Neural cell (in vitro differentiated cells): ENCODE measurements around the gene ITGAE. TPM values are rescaled to one million over a fixed set of nuclear protein-coding genes. Genes with fewer than 3 reads are reported as not detected.

ENCODE experiments used
- H2AFZ ChIP-seq: fragments of 200-600, 300-800 bp; sonication (generic), shearing (Covaris generic); 2 replicates; pipeline ENCODE4 v1.6.0; 2014; ENCODE audit warnings: low read depth, mild to moderate bottlenecking, antibody characterized with exemption, low read length, moderate library complexity
- H3F3A ChIP-seq: fragments of 200-600 bp; shearing (Covaris generic); 2 replicates; pipeline ENCODE4 v1.6.1; 2016; ENCODE audit warnings: mild to moderate bottlenecking, moderate library complexity, mixed read lengths, antibody characterized with exemption, low read length; ENCODE audit not compliant: insufficient read depth, poor library complexity, severe bottlenecking
- H3K27ac ChIP-seq: fragments of 200-600, 300-800 bp; sonication (generic), shearing (Covaris generic); 2 replicates; pipeline ENCODE4 v1.5.1; 2014; ENCODE audit warnings: mild to moderate bottlenecking, low read length, moderate library complexity
- H3K27me3 ChIP-seq: fragments of 300-800, 200-600 bp; sonication (generic), shearing (Covaris generic); 2 replicates; pipeline ENCODE4 v1.6.0; 2014; ENCODE audit warnings: mild to moderate bottlenecking, low read depth, low read length, moderate library complexity; ENCODE audit not compliant: insufficient read depth
- H3K36me3 ChIP-seq: fragments of 300-800, 200-600 bp; sonication (generic), shearing (Covaris generic); 2 replicates; pipeline ENCODE4 v1.5.1; 2014; ENCODE audit warnings: mild to moderate bottlenecking, antibody characterized with exemption, low read length, moderate library complexity; ENCODE audit not compliant: insufficient read depth
- H3K4me2 ChIP-seq: fragments of 300-800, 200-600 bp; sonication (generic), shearing (Covaris generic); 2 replicates; pipeline ENCODE4 v1.6.0; 2014; ENCODE audit warnings: mild to moderate bottlenecking, low read length
- H3K4me3 ChIP-seq: fragments of 300-800, 200-600 bp; sonication (generic), shearing (Covaris generic); 2 replicates; pipeline ENCODE4 v1.5.1; 2014; ENCODE audit warnings: mild to moderate bottlenecking, low read length, moderate library complexity
- H3K79me2 ChIP-seq: fragments of 200-600 bp; shearing (Covaris generic); replicated peaks from 2 replicates; pipeline ENCODE4 v1.6.0; 2014; ENCODE audit warnings: mild to moderate bottlenecking, low read length, moderate library complexity; ENCODE audit not compliant: insufficient read depth
- H3K9ac ChIP-seq: fragments of 300-800, 200-600 bp; sonication (generic), shearing (Covaris generic); 2 replicates; pipeline ENCODE4 v1.6.1; 2016; ENCODE audit warnings: mild to moderate bottlenecking, low read length, mixed read lengths
- H3K9me2 ChIP-seq: fragments of 200-600 bp; shearing (Covaris generic); 2 replicates; pipeline ENCODE4 v1.6.1; 2016; ENCODE audit warnings: mild to moderate bottlenecking, low read length, mixed read lengths; ENCODE audit not compliant: insufficient read depth
- H3K9me3 ChIP-seq: fragments of 200-600, 300-800 bp; sonication (generic), shearing (Covaris generic); 2 replicates; pipeline ENCODE4 v1.6.1; 2016; ENCODE audit warnings: mild to moderate bottlenecking, mixed run types, low read length, moderate library complexity, mixed read lengths
- H4K20me1 ChIP-seq: fragments of 200-600 bp; shearing (Covaris generic); 2 replicates; pipeline ENCODE4 v1.6.1; 2016; ENCODE audit warnings: mild to moderate bottlenecking, mixed run types; ENCODE audit not compliant: insufficient read depth
- EP300 ChIP-seq: fragments of 450-650 bp; conservative IDR thresholded peaks from 2 replicates; pipeline ENCODE4 v1.6.1; 2014; ENCODE audit warnings: antibody characterized with exemption, mild to moderate bottlenecking, moderate library complexity; ENCODE audit not compliant: poor library complexity, severe bottlenecking
- EZH2 ChIP-seq: fragments of 200-600, 300-800 bp; shearing (Covaris generic), sonication (generic); IDR thresholded peaks from 2 replicates; pipeline ENCODE4 v1.6.1; 2014; ENCODE audit warnings: antibody characterized with exemption, low read length, borderline replicate concordance, mild to moderate bottlenecking; ENCODE audit not compliant: insufficient read depth, poor library complexity, severe bottlenecking
- MXI1 ChIP-seq: fragments of 450-650 bp; conservative IDR thresholded peaks from 2 replicates; pipeline ENCODE4 v1.6.1; 2014; ENCODE audit warnings: antibody characterized with exemption, mild to moderate bottlenecking; ENCODE audit not compliant: poor library complexity, severe bottlenecking
- POLR2AphosphoS5 ChIP-seq: IDR thresholded peaks from 2 replicates; pipeline ENCODE4 v1.6.1; 2012
- RAD21 ChIP-seq: fragments of 450-650 bp; conservative IDR thresholded peaks from 2 replicates; pipeline ENCODE4 v1.6.1; 2014; ENCODE audit warnings: antibody characterized with exemption, mild to moderate bottlenecking, moderate library complexity
- REST ChIP-seq: IDR thresholded peaks from 2 replicates; pipeline ENCODE4 v1.6.1; 2012; ENCODE audit warnings: borderline replicate concordance
- SMC3 ChIP-seq: fragments of 450-650 bp; conservative IDR thresholded peaks from 2 replicates; pipeline ENCODE4 v1.6.1; 2014; ENCODE audit warnings: antibody characterized with exemption, mild to moderate bottlenecking, moderate library complexity; ENCODE audit not compliant: poor library complexity
- TAF1 ChIP-seq: IDR thresholded peaks from 2 replicates; pipeline ENCODE4 v1.6.1; 2012; ENCODE audit warnings: low read depth
- polyA plus RNA-seq: library from polyadenylated mRNA; depleted of rRNA; stranded (reverse); fragments of >200 nt; gene quantifications from 2 replicates; pipeline ENCODE4 v1.2.3, GENCODE V29; 2014
- TF ChIP-seq, protein P1 (sequence below): fragments of 450-650 bp; IDR thresholded peaks from 2 replicates; pipeline ENCODE4 v1.5.1; 2014; ENCODE audit warnings: antibody characterized with exemption, mild to moderate bottlenecking, moderate library complexity; ENCODE audit not compliant: poor library complexity, severe bottlenecking

The ITGAE gene
- polyA plus RNA-seq, 1 donor from 2014 or later, result 169 TPM

DNA sequence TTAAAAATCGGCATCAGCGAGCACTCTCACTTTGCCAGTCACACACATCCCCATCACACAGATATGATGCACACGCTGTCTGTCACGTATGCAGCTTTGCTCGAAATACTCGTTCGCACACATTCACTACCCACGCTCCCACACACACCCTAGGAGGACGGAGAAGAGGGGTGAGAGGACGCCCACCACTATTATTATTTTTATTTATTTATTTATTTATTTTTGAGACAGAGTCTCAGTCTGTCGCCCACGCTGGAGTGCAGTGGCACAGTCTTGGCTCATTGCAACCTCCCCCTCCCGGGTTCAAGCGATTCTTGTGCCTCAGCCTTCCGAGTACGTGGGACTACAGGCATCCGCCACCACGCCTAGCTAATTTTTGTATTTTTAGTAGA lies 46.9 kb downstream of the ITGAE start:
- Histone ChIP-seq H3K36me3 (no peaks in the 10 kb centered on the region), H4K20me1 (no peaks in the 10 kb centered on the region), H3K9me2 (no peaks in the 10 kb centered on the region), H3K4me2 (no peak overlapping the region), H3K79me2 (no peaks in the 10 kb centered on the region), H3K4me3 (no peak overlapping the region), H3K27me3 (no peaks in the 10 kb centered on the region), H3F3A (no peaks in the 10 kb centered on the region), H3K9me3 (no peaks in the 10 kb centered on the region), H3K9ac (no peak overlapping the region), H2AFZ (no peak overlapping the region), H3K27ac (no peak overlapping the region)
- TF ChIP-seq EZH2, result no peak
- no peak for TF ChIP-seq POLR2AphosphoS5
- TF ChIP-seq RAD21, result no peak
- TF ChIP-seq, protein P1, sequence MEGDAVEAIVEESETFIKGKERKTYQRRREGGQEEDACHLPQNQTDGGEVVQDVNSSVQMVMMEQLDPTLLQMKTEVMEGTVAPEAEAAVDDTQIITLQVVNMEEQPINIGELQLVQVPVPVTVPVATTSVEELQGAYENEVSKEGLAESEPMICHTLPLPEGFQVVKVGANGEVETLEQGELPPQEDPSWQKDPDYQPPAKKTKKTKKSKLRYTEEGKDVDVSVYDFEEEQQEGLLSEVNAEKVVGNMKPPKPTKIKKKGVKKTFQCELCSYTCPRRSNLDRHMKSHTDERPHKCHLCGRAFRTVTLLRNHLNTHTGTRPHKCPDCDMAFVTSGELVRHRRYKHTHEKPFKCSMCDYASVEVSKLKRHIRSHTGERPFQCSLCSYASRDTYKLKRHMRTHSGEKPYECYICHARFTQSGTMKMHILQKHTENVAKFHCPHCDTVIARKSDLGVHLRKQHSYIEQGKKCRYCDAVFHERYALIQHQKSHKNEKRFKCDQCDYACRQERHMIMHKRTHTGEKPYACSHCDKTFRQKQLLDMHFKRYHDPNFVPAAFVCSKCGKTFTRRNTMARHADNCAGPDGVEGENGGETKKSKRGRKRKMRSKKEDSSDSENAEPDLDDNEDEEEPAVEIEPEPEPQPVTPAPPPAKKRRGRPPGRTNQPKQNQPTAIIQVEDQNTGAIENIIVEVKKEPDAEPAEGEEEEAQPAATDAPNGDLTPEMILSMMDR, result no peak
- TF ChIP-seq SMC3, result no peak
- no peak for TF ChIP-seq TAF1
- no peak for TF ChIP-seq REST
- no peak for TF ChIP-seq MXI1
- TF ChIP-seq EP300, result no peak

DNA sequence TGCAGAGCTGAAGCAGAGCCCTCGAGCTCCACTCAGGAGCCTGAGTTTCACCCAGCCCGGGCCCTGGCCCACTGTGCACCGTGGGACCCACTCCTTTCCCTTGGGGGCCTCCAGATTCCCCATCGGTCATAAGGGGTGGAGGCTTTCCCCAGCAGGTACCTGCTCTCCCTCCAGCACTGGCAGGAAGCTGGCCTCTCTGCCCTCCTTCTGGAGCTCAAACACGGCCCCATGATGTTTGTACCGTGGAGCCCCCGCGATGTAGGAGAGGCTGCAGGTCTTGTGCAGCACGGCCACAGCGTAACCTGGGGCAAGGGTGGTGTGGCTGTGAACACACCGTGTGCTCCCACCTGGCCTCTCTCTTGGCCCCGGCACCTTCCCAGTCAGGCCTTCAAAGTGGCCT lies 47.4 kb downstream of the ITGAE start:
- no peak overlapping the region for H3K4me3 ChIP-seq
- no peak for TF ChIP-seq RAD21
- no peak for TF ChIP-seq REST
- no peak for TF ChIP-seq TAF1
- TF ChIP-seq EP300, result no peak
- no peak for TF ChIP-seq SMC3
- TF ChIP-seq EZH2, result no peak
- TF ChIP-seq, protein P1, result no peak
- no peak for TF ChIP-seq POLR2AphosphoS5
- no peak for TF ChIP-seq MXI1
- no peak overlapping the region for H3K27ac ChIP-seq
- no peaks in the 10 kb centered on the region for H3K36me3 ChIP-seq
- H4K20me1 ChIP-seq, result no peaks in the 10 kb centered on the region
- no peaks in the 10 kb centered on the region for H3K79me2 ChIP-seq
- H3F3A ChIP-seq, result no peaks in the 10 kb centered on the region
- no peak overlapping the region for H3K4me2 ChIP-seq
- H3K9me2 ChIP-seq, result no peaks in the 10 kb centered on the region
- H3K9ac ChIP-seq, result no peak overlapping the region
- H3K9me3 ChIP-seq, result no peaks in the 10 kb centered on the region
- H2AFZ ChIP-seq, result no peak overlapping the region
- H3K27me3 ChIP-seq, result no peaks in the 10 kb centered on the region
